IPS-11a (cell line): ENCODE data around the gene ANP32A.

Source experiments
- H3K4me3 ChIP-seq: one replicate; pipeline ENCODE4 v1.5.1; 2013; ENCODE audit warnings: low read depth, low read length, control low read depth

ANP32A gene

GRCh38 chr15:68755731-68756130, 65.0 kb downstream of the ANP32A start:
- H3K4me3 ChIP-seq: no peak overlapping the region

- no peak overlapping the region for H3K4me3 ChIP-seq
Observed at GRCh38 chr15:68751622-68752021, 69.1 kb downstream of the ANP32A start.

- H3K4me3 ChIP-seq: no peak overlapping the region
Observed at GRCh38 chr15:68749793-68750192, 70.9 kb downstream of the ANP32A start.

- H3K4me3 ChIP-seq: no peak overlapping the region
Observed at GRCh38 chr15:68749365-68749764, 71.3 kb downstream of the ANP32A start.

GRCh38 chr15:68743256-68743655, 77.4 kb downstream of the ANP32A start:
- H3K4me3 ChIP-seq: no peak overlapping the region

- no peak overlapping the region for H3K4me3 ChIP-seq
Observed at GRCh38 chr15:68739390-68740080, 81.2 kb downstream of the ANP32A start.

- no peak overlapping the region for H3K4me3 ChIP-seq
Observed at GRCh38 chr15:68735610-68736009, 85.1 kb downstream of the ANP32A start.

- H3K4me3 ChIP-seq: no peak overlapping the region
Observed at GRCh38 chr15:68734881-68735280, 85.8 kb downstream of the ANP32A start.

GRCh38 chr15:68734352-68734751, 86.3 kb downstream of the ANP32A start:
- no peak overlapping the region for H3K4me3 ChIP-seq

- H3K4me3 ChIP-seq: no peak overlapping the region
Observed at GRCh38 chr15:68733666-68734065, 87.0 kb downstream of the ANP32A start.

- no peak overlapping the region for H3K4me3 ChIP-seq
Observed at GRCh38 chr15:68732451-68732850, 88.2 kb downstream of the ANP32A start.

- no peak overlapping the region for H3K4me3 ChIP-seq
Observed at GRCh38 chr15:68730976-68731897, 89.5 kb downstream of the ANP32A start.

- H3K4me3 ChIP-seq: no peak overlapping the region
Observed at GRCh38 chr15:68730471-68730919, 90.2 kb downstream of the ANP32A start.

GRCh38 chr15:68729789-68730411, 90.8 kb downstream of the ANP32A start:
- no peak overlapping the region for H3K4me3 ChIP-seq
